A673 (cell line): ENCODE data around the gene CCDC69.

ENCODE experiments used
- CTCF ChIP-seq: fragments of 300-800, 200-600 bp; sonication (generic); conservative IDR thresholded peaks from 2 replicates; pipeline ENCODE4 v1.5.1; 2017; ENCODE audit warnings: low read depth, mild to moderate bottlenecking, antibody characterized with exemption, low read length, moderate library complexity, mixed read lengths
- EZH2 ChIP-seq: fragments of 200-600 bp; sonication (generic); IDR thresholded peaks from 2 replicates; pipeline ENCODE4 v1.6.1; 2017; ENCODE audit warnings: borderline replicate concordance, low read depth, mild to moderate bottlenecking, mixed read lengths, antibody characterized with exemption, low read length; ENCODE audit not compliant: poor library complexity, severe bottlenecking

GRCh38 chr5:151249281-151249680, 25.4 kb upstream of the CCDC69 start:
- no peak for TF ChIP-seq CTCF
- no peak for TF ChIP-seq EZH2
